ENCODE results near the gene PAX3.
"Not testable (repeated sequence)": the region's sequence is repeated elsewhere in the genome, so short reads cannot be mapped to it uniquely, and the experiment has no call there.

Gene PAX3

DNA sequence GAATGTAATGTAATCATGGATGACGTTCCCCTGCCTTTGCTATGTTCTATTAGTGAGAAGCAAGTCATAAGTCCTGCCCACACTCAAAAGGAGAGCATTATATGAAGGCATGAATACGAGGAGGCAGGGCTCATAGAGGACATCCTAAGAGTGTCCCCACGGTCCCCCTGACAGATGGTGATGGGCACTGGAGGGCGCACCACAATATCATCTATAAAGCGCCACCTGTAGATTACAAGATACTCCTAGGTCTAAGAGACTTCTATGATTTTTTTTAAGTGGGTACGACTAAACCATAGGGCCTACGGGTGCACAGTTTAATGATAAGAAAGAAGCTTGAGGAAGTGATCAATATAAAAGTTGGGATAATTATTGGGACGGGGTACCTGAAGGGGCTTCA, 131.0 kb downstream of the PAX3 start:
- TF ChIP-seq CTBP1 (IDR thresholded peaks at IDR 0.05; ENCODE audit: borderline replicate concordance) (no peak), FOXA1 (IDR thresholded peaks at IDR 0.05) (no peak), PKNOX1 (IDR thresholded peaks at IDR 0.05) (no peak), ARNT (IDR thresholded peaks at IDR 0.05) (no peak), LEF1 (IDR thresholded peaks at IDR 0.05; ENCODE audit: borderline replicate concordance) (no peak), SUZ12 (IDR thresholded peaks at IDR 0.05) (no peak), SP1 (IDR thresholded peaks at IDR 0.05) (no peak), ZNF384 (IDR thresholded peaks at IDR 0.05) (no peak), HDGF (IDR thresholded peaks at IDR 0.05; ENCODE audit: borderline replicate concordance) (no peak), FOXM1 (IDR thresholded peaks at IDR 0.05; ENCODE audit: borderline replicate concordance) (no peak), BHLHE40 (IDR thresholded peaks at IDR 0.05; ENCODE audit: borderline replicate concordance) (no peak), L3MBTL2 (conservative IDR thresholded peaks at IDR 0.05) (no peak)
- ChIA-PET CTCF (no interaction called here), POLR2A (no interaction called here)
- no peak for DNase-seq (ENCODE audit: extremely low spot score)

GRCh38 chr2:222160944-222161343, 137.9 kb downstream of the PAX3 start:
- no peak for DNase-seq (ENCODE audit: extremely low spot score)
- CTCF ChIA-PET = no interaction called here
- TF ChIP-seq PKNOX1 (IDR thresholded peaks at IDR 0.05) = no peak
- TF ChIP-seq BHLHE40 (IDR thresholded peaks at IDR 0.05; ENCODE audit: borderline replicate concordance) = no peak
- TF ChIP-seq L3MBTL2 (conservative IDR thresholded peaks at IDR 0.05) = no peak
- no peak for TF ChIP-seq SUZ12 (IDR thresholded peaks at IDR 0.05)
- no peak for TF ChIP-seq HDGF (IDR thresholded peaks at IDR 0.05; ENCODE audit: borderline replicate concordance)
- no peak for TF ChIP-seq NFRKB (IDR thresholded peaks at IDR 0.05)
- no peak for TF ChIP-seq ZNF384 (IDR thresholded peaks at IDR 0.05)
- TF ChIP-seq ELF4 (IDR thresholded peaks at IDR 0.05) = no peak
- TF ChIP-seq FOXA1 (IDR thresholded peaks at IDR 0.05) = no peak
- no peak for TF ChIP-seq TARDBP (IDR thresholded peaks at IDR 0.05)
- TF ChIP-seq CTBP1 (IDR thresholded peaks at IDR 0.05; ENCODE audit: borderline replicate concordance) = no peak
- TF ChIP-seq FOXK2 (IDR thresholded peaks at IDR 0.05) = no peak
- TF ChIP-seq SP1 (IDR thresholded peaks at IDR 0.05) = no peak
- TF ChIP-seq FOXM1 (IDR thresholded peaks at IDR 0.05; ENCODE audit: borderline replicate concordance) = no peak
- TF ChIP-seq ARNT (IDR thresholded peaks at IDR 0.05) = no peak
- no peak for TF ChIP-seq LEF1 (IDR thresholded peaks at IDR 0.05; ENCODE audit: borderline replicate concordance)
- POLR2A ChIA-PET = no interaction called here

- no peak for DNase-seq (ENCODE audit: extremely low spot score)
- no peak for TF ChIP-seq LEF1 (IDR thresholded peaks at IDR 0.05; ENCODE audit: borderline replicate concordance)
- no peak for TF ChIP-seq CTBP1 (IDR thresholded peaks at IDR 0.05; ENCODE audit: borderline replicate concordance)
- no peak for TF ChIP-seq NFRKB (IDR thresholded peaks at IDR 0.05)
- no peak for TF ChIP-seq ZNF384 (IDR thresholded peaks at IDR 0.05)
- no peak for TF ChIP-seq HDGF (IDR thresholded peaks at IDR 0.05; ENCODE audit: borderline replicate concordance)
- TF ChIP-seq ELF4 (IDR thresholded peaks at IDR 0.05) = no peak
- no peak for TF ChIP-seq SP1 (IDR thresholded peaks at IDR 0.05)
- no peak for TF ChIP-seq L3MBTL2 (conservative IDR thresholded peaks at IDR 0.05)
- no peak for TF ChIP-seq FOXM1 (IDR thresholded peaks at IDR 0.05; ENCODE audit: borderline replicate concordance)
- no peak for TF ChIP-seq BHLHE40 (IDR thresholded peaks at IDR 0.05; ENCODE audit: borderline replicate concordance)
- no peak for TF ChIP-seq FOXK2 (IDR thresholded peaks at IDR 0.05)
- CTCF ChIA-PET = no interaction called here
- POLR2A ChIA-PET = no interaction called here
Measured at GRCh38 chr2:222160125-222160524, 138.7 kb downstream of the PAX3 start.

DNA sequence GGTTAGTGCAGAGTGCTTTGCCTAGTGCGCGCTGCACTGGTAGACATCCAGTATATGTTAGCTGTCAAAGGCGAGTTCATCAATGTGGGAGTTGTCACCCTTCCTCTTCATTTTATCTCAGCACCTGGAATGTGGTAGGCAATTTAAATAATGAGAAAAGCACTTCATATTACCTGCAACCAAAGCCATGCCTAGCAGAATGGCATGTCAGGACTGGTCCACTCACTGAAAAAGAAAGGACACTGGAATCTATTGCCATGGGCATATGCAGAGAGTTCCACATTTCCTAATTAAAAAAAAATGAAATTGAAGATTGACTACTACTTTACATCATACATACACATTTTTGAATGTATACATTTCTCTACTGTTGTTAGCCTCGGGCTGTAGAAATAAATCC, 139.6 kb downstream of the PAX3 start:
- ChIA-PET POLR2A (no interaction called here), CTCF (no interaction called here)
- DNase-seq (ENCODE audit: extremely low spot score) = no peak
- TF ChIP-seq BHLHE40 (IDR thresholded peaks at IDR 0.05; ENCODE audit: borderline replicate concordance) (no peak), FOXM1 (IDR thresholded peaks at IDR 0.05; ENCODE audit: borderline replicate concordance) (no peak), FOXA1 (IDR thresholded peaks at IDR 0.05) (no peak), HDGF (IDR thresholded peaks at IDR 0.05; ENCODE audit: borderline replicate concordance) (no peak), FOXK2 (IDR thresholded peaks at IDR 0.05) (no peak), L3MBTL2 (conservative IDR thresholded peaks at IDR 0.05) (no peak), LEF1 (IDR thresholded peaks at IDR 0.05; ENCODE audit: borderline replicate concordance) (no peak), ZNF384 (IDR thresholded peaks at IDR 0.05) (no peak), ARNT (IDR thresholded peaks at IDR 0.05) (no peak), ELF4 (IDR thresholded peaks at IDR 0.05) (no peak), TARDBP (IDR thresholded peaks at IDR 0.05) (no peak), SUZ12 (IDR thresholded peaks at IDR 0.05) (no peak), CTBP1 (IDR thresholded peaks at IDR 0.05; ENCODE audit: borderline replicate concordance) (no peak), SP1 (IDR thresholded peaks at IDR 0.05) (no peak), PKNOX1 (IDR thresholded peaks at IDR 0.05) (no peak), NFRKB (IDR thresholded peaks at IDR 0.05) (no peak)

DNA sequence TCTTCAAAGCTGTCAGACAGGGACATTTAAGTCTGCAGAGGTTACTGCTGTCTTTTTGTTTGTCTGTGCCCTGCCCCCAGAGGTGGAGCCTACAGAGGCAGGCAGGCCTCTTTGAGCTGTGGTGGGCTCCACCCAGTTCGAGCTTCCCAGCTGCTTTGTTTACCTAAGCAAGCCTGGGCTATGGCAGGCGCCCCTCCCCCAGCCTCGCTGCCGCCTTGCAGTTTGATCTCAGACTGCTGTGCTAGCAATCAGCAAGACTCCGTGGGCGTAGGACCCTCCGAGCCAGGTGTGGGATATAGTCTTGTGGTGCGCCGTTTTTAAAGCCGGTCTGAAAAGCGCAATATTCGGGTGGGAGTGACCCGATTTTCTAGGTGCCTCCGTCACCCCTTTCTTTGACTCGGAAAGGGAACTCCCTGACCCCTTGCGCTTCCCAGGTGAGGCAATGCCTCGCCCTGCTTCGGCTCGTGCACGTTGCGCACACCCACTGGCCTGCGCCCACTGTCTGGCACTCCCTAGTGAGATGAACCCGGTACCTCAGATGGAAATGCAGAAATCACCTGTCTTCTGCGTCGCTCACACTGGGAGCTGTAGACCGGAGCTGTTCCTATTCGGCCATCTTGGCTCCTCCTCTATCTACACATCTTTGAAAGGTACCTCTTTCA, 143.7 kb downstream of the PAX3 start:
- POLR2A ChIA-PET; DNase-seq (ENCODE audit: extremely low spot score); CTCF ChIA-PET: not testable (repeated sequence)
